SKM-1 (cell line): ENCODE data around the gene ARFRP1.

Experiments
- DNase-seq: peaks from one replicate; lab custom pipeline; 2025; ENCODE audit not compliant: unreplicated experiment; lab: John Stamatoyannopoulos, UW

The ARFRP1 gene

DNA sequence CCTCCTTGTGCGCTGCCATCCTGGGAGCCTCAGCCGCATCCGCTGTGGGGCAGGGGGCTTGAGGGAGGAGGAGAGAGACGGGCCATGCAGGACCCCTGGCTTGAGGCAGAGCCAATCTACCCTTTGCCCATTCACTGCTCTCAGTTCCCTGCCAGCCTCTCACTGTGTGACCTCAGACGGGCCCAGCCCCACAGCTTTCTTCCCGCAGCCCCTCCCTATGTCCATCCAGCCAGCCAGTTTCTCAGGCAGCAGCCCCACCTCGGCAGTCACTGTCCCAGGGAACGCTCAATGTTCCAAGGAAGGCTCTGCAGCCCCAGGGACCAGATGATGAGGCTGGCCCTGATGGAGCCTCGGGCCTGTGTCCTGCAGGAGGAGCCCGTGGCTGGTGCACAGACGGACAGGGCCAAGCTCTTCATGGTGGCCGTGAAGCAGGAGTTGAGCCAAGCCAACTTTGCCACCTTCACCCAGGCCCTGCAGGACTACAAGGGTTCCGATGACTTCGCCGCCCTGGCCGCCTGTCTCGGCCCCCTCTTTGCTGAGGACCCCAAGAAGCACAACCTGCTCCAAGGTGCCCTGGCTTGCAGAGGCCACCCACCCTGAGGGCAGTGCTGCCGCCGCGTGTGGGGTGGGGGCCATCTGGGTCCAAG lies 15.2 kb downstream of the ARFRP1 start:
- DNase-seq, result no peak

- no peak for DNase-seq
Measured at GRCh38 chr20:63691711-63692435, 15.9 kb downstream of the ARFRP1 start.

GRCh38 chr20:63690898-63691710 lies 16.7 kb downstream of the ARFRP1 start:
- DNase-seq, result no peak

- DNase-seq, result no peak
Measured at GRCh38 chr20:63690003-63690897, 17.5 kb downstream of the ARFRP1 start.

DNA sequence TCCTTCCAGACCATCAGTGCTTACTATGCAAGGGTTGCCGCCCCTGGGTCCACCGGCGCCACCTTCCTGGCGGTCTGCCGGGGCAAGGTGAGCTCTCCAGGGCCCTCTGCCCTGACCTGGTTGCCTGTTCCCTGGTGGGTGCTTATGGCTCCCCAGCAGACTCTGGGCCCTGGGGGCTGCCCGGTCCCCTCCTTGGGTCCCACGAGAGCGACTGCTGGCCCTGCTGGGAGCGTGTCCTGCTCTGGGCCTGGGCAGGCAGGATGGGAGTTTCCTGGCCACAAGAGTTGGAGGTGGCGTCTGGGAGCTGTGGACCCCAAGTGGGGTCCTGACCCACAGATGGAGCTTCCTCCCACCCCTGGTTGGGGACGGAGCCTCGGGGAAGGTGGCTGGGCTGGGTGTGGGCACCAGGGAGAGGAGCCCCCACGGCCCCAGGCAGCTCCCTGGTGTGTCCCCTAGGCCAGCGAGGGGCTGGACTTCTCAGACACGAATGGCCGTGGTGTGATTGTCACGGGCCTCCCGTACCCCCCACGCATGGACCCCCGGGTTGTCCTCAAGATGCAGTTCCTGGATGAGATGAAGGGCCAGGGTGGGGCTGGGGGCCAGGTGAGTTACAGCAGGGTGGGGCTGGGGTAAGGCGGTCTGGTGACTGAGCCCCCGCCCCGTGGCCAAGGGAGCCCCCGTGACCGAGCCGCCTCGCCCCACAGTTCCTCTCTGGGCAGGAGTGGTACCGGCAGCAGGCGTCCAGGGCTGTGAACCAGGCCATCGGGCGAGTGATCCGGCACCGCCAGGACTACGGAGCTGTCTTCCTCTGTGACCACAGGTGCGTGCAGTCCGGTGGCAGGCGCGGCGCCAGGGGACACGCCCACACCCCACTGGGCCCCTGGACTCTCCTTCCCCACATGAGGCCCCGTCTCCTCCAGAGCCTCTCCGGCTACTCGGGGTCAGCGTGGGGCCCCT lies 18.5 kb downstream of the ARFRP1 start:
- no peak for DNase-seq

DNA sequence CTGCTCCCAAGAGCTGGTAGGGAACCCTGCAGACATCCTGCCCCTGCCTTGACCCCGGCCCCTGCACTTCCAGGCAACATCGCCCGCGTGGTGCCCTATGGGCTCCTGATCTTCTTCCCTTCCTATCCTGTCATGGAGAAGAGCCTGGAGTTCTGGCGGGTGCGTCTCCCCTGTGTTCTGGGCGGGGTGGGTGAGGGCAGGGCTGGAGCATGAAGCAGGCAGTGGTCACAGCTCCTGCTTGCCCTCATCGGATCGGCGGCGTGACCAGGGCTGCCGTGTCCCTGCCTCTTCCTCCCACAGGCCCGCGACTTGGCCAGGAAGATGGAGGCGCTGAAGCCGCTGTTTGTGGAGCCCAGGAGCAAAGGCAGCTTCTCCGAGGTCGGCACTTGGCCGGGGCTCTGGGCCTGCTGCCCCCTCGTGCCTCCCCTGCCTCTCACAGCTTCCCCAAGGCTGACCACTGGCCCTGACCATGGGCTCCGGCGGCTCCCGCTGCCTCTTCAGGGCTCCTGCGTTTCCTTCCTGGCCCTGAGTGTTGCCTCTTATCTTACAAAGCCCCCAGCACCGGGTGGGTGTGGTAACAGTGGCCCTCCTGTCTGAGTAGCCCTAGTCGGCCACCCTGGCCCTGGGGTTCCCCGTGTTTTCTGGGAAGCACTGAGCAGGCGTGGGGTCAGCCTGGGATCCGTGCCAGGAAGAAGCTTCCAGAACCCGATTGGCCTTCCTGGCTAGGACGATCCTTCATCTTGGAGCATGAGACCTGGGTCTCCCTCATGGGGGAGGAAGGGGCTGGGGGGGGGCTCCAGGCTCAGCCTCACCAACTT lies 19.3 kb downstream of the ARFRP1 start:
- DNase-seq, result no peak

DNA sequence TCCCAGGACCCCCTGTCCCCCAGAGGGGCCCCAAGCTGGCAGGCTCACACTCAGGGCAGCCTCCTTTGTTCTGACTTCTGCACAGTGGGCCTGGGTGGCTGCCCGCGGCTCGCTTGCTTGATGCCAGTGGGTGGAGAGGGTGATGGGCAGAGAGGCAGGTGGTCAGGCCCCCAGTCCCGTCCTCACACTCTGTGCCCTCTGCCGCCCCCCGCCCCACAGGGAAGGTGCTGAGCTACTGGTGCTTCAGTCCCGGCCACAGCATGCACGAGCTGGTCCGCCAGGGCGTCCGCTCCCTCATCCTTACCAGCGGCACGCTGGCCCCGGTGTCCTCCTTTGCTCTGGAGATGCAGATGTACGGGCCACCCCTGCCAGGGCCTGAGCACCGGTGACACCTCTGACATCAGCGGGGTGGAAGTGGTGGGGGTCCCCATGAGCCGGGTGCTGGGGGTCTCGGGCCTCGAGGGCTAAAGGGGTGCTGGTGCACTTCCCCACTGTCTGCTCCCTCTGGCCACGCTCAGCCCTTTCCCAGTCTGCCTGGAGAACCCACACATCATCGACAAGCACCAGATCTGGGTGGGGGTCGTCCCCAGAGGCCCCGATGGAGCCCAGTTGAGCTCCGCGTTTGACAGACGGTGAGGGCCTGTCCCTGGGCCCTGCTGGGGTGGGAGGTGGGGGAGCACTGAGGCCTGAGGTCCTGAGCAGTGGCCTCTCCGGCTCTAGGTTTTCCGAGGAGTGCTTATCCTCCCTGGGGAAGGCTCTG lies 20.2 kb downstream of the ARFRP1 start:
- DNase-seq, result no peak

GRCh38 chr20:63686492-63687321 lies 21.1 kb downstream of the ARFRP1 start:
- no peak for DNase-seq

DNA sequence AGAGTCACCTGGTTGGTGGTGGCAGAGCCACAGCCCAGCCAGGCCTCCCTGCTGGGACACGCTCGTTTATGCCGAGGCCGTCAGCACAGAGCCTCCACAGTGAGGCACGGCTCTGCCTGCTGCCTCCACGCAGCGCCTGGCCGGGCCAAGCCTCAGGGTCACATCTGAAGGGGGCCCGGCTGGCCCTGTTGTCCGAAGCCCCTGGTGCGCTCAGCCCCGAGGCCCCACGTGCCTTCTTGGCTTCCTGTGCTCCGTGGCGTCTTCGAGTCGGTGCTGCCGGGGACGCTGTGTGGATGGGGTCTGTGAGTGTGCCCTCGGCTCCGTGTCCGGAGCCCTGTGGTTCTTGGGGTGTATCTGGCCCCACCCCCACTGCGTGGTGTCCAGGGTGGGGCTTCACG lies 21.7 kb downstream of the ARFRP1 start:
- no peak for DNase-seq

DNA sequence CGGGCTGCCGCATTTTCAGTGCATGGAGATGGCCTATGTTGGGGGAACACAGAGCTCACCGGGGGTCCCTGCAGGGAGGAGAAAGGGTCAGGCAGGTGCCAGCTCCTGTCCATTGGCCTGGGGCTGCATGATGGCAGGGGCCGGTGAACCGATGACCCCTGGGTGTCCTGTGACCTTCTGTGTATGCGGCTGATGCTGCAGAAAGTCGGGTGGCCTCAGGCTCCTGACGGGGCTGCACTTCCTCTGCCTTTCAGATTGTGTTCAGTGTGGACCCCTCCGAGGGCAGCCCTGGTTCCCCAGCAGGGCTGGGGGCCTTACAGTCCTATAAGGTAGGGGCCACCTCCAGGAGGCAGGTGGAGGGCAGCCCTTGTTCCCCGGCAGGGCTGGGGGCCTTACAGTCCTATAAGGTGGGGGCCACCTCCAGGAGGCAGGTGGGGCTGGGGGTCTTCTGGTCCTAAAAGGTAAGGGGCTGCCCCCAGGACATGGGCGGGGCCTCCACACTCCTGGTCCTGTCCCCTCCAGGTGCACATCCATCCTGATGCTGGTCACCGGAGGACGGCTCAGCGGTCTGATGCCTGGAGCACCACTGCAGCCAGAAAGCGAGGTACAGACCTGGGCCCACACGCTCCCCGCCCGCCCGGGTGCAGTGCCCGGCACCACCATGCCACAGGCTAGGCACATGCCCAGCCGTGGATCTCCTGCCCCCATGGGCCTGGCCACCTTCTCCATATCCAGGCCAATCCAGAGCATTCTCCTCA lies 22.3 kb downstream of the ARFRP1 start:
- DNase-seq, result no peak

DNA sequence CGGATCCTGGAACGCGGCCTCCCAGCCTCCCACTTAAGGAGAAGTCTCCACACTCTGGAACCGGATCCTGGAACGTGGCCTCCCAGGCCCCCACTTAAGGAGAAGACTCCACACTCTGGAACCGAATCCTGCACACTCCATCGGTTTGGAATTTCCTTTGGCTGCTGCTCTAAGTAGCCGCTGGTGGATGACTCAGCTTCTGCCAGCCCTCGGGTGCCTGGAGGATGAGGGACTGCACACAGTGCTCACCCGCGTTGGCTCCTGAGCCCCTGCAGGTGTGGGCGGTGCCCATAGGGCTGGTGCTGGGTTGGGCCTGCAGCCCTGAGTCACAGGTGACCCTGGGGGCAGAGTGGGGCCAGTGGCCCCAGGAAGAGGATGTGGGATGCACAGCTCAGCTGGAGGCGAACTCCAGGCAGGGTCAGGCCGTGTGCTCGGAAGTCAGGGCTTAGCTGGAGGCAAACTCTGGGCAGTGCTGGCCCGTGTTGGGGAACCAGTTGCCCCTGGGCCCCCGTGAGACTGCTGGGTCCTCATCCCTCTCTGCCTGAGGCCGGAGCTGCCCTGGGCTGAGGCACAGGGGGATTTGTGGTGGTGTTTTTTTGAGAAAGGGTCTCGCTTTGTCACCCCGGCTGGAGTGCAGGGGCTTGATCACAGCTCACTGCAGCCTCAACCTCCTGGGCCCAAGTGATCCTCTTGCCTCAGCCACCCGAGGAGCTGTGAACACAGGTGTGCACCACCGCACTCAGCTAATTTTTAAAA lies 25.2 kb downstream of the ARFRP1 start:
- no peak for DNase-seq

DNA sequence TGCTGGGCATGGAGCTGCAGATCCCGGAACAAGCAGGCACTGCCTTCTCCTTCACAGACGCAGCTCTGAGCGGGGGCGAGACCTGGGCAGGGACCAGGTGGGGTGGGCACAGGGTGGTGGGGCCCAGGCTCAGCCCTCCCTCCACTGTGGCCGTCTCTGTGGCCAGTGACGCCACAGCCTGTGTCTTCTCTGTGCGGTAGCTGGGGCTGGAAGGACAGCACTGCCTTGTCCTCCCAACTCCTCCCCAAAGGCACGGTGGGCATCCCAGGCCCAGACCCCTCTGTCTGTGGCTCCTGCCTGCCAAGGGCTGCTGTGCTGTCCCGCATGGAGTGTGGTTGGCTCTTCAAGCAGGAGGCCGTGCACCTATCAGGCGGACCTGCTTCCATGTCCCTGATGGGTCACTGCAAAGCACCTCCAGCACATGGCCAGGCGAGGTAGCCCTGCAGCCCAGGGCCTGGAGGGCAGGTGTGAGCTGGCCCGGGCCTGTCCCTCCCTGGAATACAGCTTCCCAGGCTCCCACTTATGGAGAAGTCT lies 26.1 kb downstream of the ARFRP1 start:
- DNase-seq, result no peak

GRCh38 chr20:63680857-63681608 lies 26.7 kb downstream of the ARFRP1 start:
- DNase-seq, result no peak

GRCh38 chr20:63680427-63680826 lies 27.3 kb downstream of the ARFRP1 start:
- no peak for DNase-seq

- no peak for DNase-seq
Measured at GRCh38 chr20:63679799-63680305, 27.9 kb downstream of the ARFRP1 start.
